ENCODE data around the gene GLP1R. TPM values are rescaled to one million over a fixed set of nuclear protein-coding genes. Genes with fewer than 3 reads are reported as not detected.

The GLP1R gene
- total RNA-seq, 2 donors from 2014 or later: 0.15 TPM; not detected in 1

DNA sequence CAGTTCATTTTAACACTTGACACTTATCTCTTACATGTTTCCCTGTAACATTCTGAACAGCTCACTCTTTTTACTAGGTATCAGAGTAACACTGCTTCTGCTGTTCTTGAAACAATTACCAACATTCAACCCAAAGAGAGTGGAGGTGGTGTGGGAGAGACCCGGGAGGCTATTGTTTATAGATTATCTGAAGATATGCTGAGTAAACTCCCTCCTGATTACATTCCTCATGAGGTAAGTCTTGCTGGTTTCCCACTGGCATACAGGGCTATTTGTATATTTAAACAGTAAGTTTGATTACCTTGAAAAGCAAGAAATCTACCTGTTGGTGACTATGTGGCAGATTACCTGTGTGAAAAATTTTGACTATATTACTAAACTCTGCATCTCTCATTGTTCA, 39.8 kb upstream of the GLP1R start:
- Mint-ChIP-seq H3K4me1 (peaks cover 34% of the 10 kb centered on the region), H3K36me3 (ENCODE audit: low read depth) (no peaks in the 10 kb centered on the region)

DNA sequence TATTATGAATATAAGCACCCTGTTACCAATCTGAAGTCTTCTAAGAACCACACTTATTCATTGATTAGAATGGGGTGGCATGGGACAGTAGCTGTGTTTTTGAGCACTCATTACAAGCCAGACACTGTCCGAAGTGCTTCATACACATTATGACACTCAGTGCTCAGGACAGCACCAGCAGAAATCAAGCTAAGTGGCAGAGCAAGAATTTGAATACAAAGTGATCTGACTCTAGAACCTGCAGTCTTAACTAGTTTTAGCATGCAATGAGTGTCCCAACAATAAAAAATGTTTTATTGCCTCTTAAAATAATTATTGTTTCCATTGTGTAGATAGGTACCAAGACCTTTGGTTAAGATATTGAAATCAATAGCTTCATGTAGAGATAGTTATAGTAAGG, 39.1 kb upstream of the GLP1R start:
- H3K36me3 Mint-ChIP-seq (ENCODE audit: low read depth): no peaks in the 10 kb centered on the region
- no peak overlapping the region for H3K4me3 Mint-ChIP-seq
- H3K9ac ChIP-seq (ENCODE audit: extremely low read depth, low read length, poor library complexity, severe bottlenecking): no peak overlapping the region
- no peak overlapping the region for H3K27ac ChIP-seq (ENCODE audit: low read depth, low read length)
- peaks cover 12% of the 10 kb centered on the region for H3K4me1 ChIP-seq (ENCODE audit: control insufficient read depth, insufficient read depth, low read length)
- no peaks in the 10 kb centered on the region for H3K9me3 Mint-ChIP-seq
- peaks cover 32% of the 10 kb centered on the region for H3K27me3 Mint-ChIP-seq (ENCODE audit: insufficient read depth)
- no peaks in the 10 kb centered on the region for H3K27me3 ChIP-seq (ENCODE audit: control insufficient read depth, insufficient read depth, low read length, poor library complexity, severe bottlenecking)
- H3K4me1 Mint-ChIP-seq: peaks cover 34% of the 10 kb centered on the region
- DNase-seq: no peak
- WGBS, 2 experiments (ENCODE audit: insufficient coverage in 1 of 2, insufficient read length in 1 of 2): 0% methylated on average over 1 of the region's 1 CpG; no CpG with 5 or more reads in 1 of the 2 experiments
- H3K9me3 ChIP-seq (ENCODE audit: control insufficient read depth, low read length): peaks cover 6% of the 10 kb centered on the region
- H3K36me3 ChIP-seq (ENCODE audit: control insufficient read depth, insufficient read depth, low read length): no peaks in the 10 kb centered on the region
- TF ChIP-seq, protein P1, sequence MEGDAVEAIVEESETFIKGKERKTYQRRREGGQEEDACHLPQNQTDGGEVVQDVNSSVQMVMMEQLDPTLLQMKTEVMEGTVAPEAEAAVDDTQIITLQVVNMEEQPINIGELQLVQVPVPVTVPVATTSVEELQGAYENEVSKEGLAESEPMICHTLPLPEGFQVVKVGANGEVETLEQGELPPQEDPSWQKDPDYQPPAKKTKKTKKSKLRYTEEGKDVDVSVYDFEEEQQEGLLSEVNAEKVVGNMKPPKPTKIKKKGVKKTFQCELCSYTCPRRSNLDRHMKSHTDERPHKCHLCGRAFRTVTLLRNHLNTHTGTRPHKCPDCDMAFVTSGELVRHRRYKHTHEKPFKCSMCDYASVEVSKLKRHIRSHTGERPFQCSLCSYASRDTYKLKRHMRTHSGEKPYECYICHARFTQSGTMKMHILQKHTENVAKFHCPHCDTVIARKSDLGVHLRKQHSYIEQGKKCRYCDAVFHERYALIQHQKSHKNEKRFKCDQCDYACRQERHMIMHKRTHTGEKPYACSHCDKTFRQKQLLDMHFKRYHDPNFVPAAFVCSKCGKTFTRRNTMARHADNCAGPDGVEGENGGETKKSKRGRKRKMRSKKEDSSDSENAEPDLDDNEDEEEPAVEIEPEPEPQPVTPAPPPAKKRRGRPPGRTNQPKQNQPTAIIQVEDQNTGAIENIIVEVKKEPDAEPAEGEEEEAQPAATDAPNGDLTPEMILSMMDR (conservative IDR thresholded peaks at IDR 0.05): no peak
- peak overlapping the region; percentile 17 for H3K4me3 ChIP-seq (ENCODE audit: low read length)
- no peak overlapping the region for H3K27ac Mint-ChIP-seq

More for the DNA sequence above, 39.8 kb upstream of the GLP1R start:
- Histone ChIP-seq H3K27me3 (ENCODE audit: control insufficient read depth, insufficient read depth, low read length, poor library complexity, severe bottlenecking) (no peaks in the 10 kb centered on the region), H3K4me1 (ENCODE audit: control insufficient read depth, insufficient read depth, low read length) (peaks cover 12% of the 10 kb centered on the region), H3K4me3 (ENCODE audit: low read length) (peak overlapping the region; percentile 8), H3K9me3 (ENCODE audit: control insufficient read depth, low read length) (peaks cover 6% of the 10 kb centered on the region), H3K36me3 (ENCODE audit: control insufficient read depth, insufficient read depth, low read length) (no peaks in the 10 kb centered on the region), H3K9ac (ENCODE audit: extremely low read depth, low read length, poor library complexity, severe bottlenecking) (no peak overlapping the region), H3K27ac (ENCODE audit: low read depth, low read length) (no peak overlapping the region)
- H3K4me3 Mint-ChIP-seq: no peak overlapping the region
- peaks cover 29% of the 10 kb centered on the region for H3K27me3 Mint-ChIP-seq (ENCODE audit: insufficient read depth)
- H3K9me3 Mint-ChIP-seq: no peaks in the 10 kb centered on the region
- WGBS, 2 experiments (ENCODE audit: insufficient coverage in 1 of 2, insufficient read length in 1 of 2): no CpG with 5 or more reads among the region's 1 CpG
- no peak for DNase-seq
- TF ChIP-seq, protein P1 (conservative IDR thresholded peaks at IDR 0.05): no peak
- peak overlapping the region; percentile 74 for H3K27ac Mint-ChIP-seq

DNA sequence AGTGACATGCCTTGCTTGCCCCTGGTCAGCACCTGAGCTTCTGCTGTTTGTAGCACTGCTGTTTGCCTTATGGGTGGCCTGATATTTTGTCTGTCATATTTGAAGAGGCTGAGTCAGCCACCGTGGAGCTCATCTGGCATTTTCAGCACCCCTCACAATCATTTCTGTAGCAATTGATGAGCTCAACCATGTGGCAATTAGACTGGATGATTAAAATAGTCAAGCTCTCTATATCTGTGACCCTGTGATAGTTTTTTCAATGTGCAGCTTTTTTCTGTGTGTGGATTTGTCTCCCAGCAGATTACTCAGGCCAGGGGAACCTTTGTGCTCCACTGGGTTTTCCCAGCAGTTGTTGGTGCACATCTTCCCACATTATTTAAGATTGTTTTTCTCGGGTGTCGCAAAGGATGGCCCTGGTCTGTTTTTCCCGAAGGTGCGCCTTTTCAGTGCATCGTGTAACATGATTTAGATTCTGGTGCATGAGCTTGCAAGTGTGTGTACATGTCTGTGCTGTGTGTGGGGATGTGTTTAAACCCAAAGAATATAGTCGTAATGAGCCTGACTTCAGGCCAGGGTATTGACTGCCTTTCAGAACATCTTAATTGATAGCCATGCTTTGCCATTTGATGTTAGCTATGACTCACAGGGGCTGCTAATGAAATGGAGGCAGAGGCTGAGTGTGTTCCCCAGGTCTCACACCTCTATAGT, 31.6 kb upstream of the GLP1R start:
- no peaks in the 10 kb centered on the region for H3K36me3 ChIP-seq (ENCODE audit: control insufficient read depth, insufficient read depth, low read length)
- no peak overlapping the region for H3K27ac Mint-ChIP-seq
- no peak overlapping the region for H3K9ac ChIP-seq (ENCODE audit: extremely low read depth, low read length, poor library complexity, severe bottlenecking)
- H3K36me3 Mint-ChIP-seq (ENCODE audit: low read depth): no peaks in the 10 kb centered on the region
- H3K4me3 Mint-ChIP-seq: no peak overlapping the region
- no peaks in the 10 kb centered on the region for H3K4me1 Mint-ChIP-seq
- 94 to 98% methylated on average over 4 to 7 of the region's 7 CpGs for WGBS, 2 experiments (ENCODE audit: insufficient coverage in 1 of 2, insufficient read length in 1 of 2)
- H3K4me1 ChIP-seq (ENCODE audit: control insufficient read depth, insufficient read depth, low read length): no peaks in the 10 kb centered on the region
- H3K9me3 Mint-ChIP-seq: peaks cover 2% of the 10 kb centered on the region
- H3K4me3 ChIP-seq (ENCODE audit: low read length): no peak overlapping the region
- no peak for DNase-seq
- TF ChIP-seq, protein P1 (conservative IDR thresholded peaks at IDR 0.05): no peak
- no peaks in the 10 kb centered on the region for H3K9me3 ChIP-seq (ENCODE audit: control insufficient read depth, low read length)
- no peaks in the 10 kb centered on the region for H3K27me3 ChIP-seq (ENCODE audit: control insufficient read depth, insufficient read depth, low read length, poor library complexity, severe bottlenecking)
- H3K27me3 Mint-ChIP-seq (ENCODE audit: insufficient read depth): peaks cover 25% of the 10 kb centered on the region
- H3K27ac ChIP-seq (ENCODE audit: low read depth, low read length): no peak overlapping the region

Data from endodermal cell (in vitro differentiated cells).